Adrenal gland (tissue), 12 donors: ENCODE data around the gene ELL2. TPM values are rescaled to one million over a fixed set of nuclear protein-coding genes. Genes with fewer than 3 reads are reported as not detected.

Experiments
- DNase-seq, 7 donors: peaks; one replicate each; pipeline ENCODE4 v3.0.0-alpha.2; 2019 to 2020
- H3K27ac ChIP-seq, 5 donors: fragments of 200-600 bp; sonication (generic) in 4 of 5; 1 replicate in 3 of 5; 2 replicates in 2 of 5; pipeline versions ENCODE4 v1.5.1 to v1.8.0; 2016 to 2020; ENCODE audit warnings: mild to moderate bottlenecking in 1 of 5
- H3K27me3 ChIP-seq: fragments of 200-600 bp; 2 replicates; pipeline ENCODE4 v1.8.0; 2021
- H3K36me3 ChIP-seq, 2 donors: fragments of 200-600 bp; replicated peaks in 1 of 2; 1 replicate in 1 of 2; 2 replicates in 1 of 2; pipeline versions ENCODE4 v1.5.1 to v1.8.0; 2018 to 2022
- H3K4me1 ChIP-seq, 2 donors: fragments of 200-600 bp; replicated peaks in 1 of 2; 1 replicate in 1 of 2; 2 replicates in 1 of 2; pipeline versions ENCODE4 v1.5.1 to v1.8.0; 2018 to 2021
- H3K4me3 ChIP-seq, 4 donors: fragments of 200-600 bp; sonication (generic) in 3 of 4; one replicate each; pipeline ENCODE4 v1.5.1; 2016 to 2018
- H3K9me3 ChIP-seq, 3 donors: fragments of 200-600 bp; sonication (generic) in 1 of 3; replicated peaks in 1 of 3; 1 replicate in 2 of 3; 2 replicates in 1 of 3; pipeline versions ENCODE4 v1.5.1 to v1.8.0; 2016 to 2021
- POLR2A ChIP-seq, 2 donors: fragments of 450-650 bp; IDR thresholded peaks; one replicate each; pipeline ENCODE4 v1.6.1; 2017; ENCODE audit warnings: antibody characterized with exemption in 2 of 2, mild to moderate bottlenecking in 2 of 2, moderate library complexity in 1 of 2
- WGBS, 4 donors: extraction: QIAGEN DNeasy Blood & Tissue Kit in 2 of 4; methylation state at CpG; one replicate each; pipeline versions ENCODE4 v1.1.5 to v1.1.7; 2013 to 2017; 5-methylcytosine and 5-hydroxymethylcytosine counted together
- intact Hi-C, 2 donors: fragments of 100-400 bp; cut with DNase I; formaldehyde crosslinking; loops; one replicate each; pipeline versions ENCODE4 v1.14.1 to v1.15.0; 2022 to 2023
- polyA plus RNA-seq, 3 donors: library from polyadenylated mRNA; stranded (reverse); fragments of 200-250 nt in 2 of 3; fragments of 350-450 nt in 1 of 3; fragmentation: Illumina TruSeq in 1 of 3; extraction: RNeasy Lipid Tissue Mini Kit (QIAGEN cat#74804) in 1 of 3; gene quantifications; one replicate each; pipeline ENCODE4 v1.2.3, GENCODE V29; 2013 to 2014
- total RNA-seq, 9 donors: library from RNA; depleted of rRNA in 4 of 9; stranded (reverse); fragments of >200 nt in 4 of 9; fragments of 120-200 nt in 1 of 9; fragmentation: NEBNext Ultra II Directional in 1 of 9; extraction: Animal tissue kit (Norgen Biotek cat#: 25700) in 1 of 9; gene quantifications; one replicate each; pipeline versions ENCODE4 v1.1.0 to v1.2.4, GENCODE V29; 2013 to 2023
- TF ChIP-seq, protein P1 (sequence below), 6 experiments: fragments of 450-650 bp in 4 of 6; fragments of 200-600 bp in 2 of 6; sonication (generic) in 1 of 6; IDR thresholded peaks; 1 replicate in 5 of 6; 2 replicates in 1 of 6; pipeline versions ENCODE4 v1.5.1 to v1.8.0; 2016 to 2021; ENCODE audit warnings: antibody characterized with exemption in 6 of 6, mild to moderate bottlenecking in 2 of 6, moderate library complexity in 1 of 6
- donor health status: healthy with polysubstance abuse.
- donor health status: Bipolar disorder and iron deficiency.
- donor health status: DM: yes; HTN: yes; CAD: no.
- donor health status: DM: no; HTN: no; CAD: no.
- donor health status: DM: no; HTN: no; CAD: no.
- donor health status: DM: yes; HTN: yes; CAD: no.

The ELL2 gene
- total and polyA plus RNA-seq, 12 donors: 3.4 to 27.5 (median 14.5) TPM

DNA sequence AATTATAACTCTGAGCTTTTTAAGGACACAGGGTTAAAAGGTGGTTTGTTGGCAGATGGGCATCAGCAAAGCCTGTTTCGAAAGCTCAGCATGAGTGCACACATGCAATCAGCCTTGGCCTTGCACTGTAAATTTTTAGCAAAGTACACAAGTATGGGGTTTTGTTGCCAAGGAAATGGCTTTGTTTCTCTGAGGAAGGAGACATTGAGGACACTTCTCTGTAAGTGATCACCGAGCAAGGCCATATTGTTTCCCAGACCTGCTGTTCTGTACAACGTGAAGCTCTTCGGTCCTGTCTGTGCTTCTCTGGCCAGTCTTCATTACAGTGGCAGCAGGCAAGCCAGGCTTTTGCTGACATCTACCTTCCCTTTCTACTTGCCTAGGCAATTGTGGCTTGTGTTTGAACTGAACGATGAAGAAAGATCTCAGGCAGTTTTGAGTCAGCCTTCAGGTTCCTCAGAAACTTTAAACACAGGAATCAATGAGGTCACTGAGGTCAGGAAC lies 111.2 kb downstream of the ELL2 start:
- H3K9me3 ChIP-seq: no peaks in the 10 kb centered on the region
- no peak overlapping the region for H3K4me3 ChIP-seq
- peak in 5 of 7 donors; percentile 57 to 78 (median 63) for DNase-seq
- WGBS, 4 donors: 39 to 48% (median 41%) methylated on average over 5 of the region's 5 CpGs
- H3K27ac ChIP-seq: peak overlapping the region; percentile 5 to 79 (median 40)
- peaks cover 0 to 16% of the 10 kb centered on the region in 2 donors for H3K4me1 ChIP-seq
- TF ChIP-seq, protein P1, sequence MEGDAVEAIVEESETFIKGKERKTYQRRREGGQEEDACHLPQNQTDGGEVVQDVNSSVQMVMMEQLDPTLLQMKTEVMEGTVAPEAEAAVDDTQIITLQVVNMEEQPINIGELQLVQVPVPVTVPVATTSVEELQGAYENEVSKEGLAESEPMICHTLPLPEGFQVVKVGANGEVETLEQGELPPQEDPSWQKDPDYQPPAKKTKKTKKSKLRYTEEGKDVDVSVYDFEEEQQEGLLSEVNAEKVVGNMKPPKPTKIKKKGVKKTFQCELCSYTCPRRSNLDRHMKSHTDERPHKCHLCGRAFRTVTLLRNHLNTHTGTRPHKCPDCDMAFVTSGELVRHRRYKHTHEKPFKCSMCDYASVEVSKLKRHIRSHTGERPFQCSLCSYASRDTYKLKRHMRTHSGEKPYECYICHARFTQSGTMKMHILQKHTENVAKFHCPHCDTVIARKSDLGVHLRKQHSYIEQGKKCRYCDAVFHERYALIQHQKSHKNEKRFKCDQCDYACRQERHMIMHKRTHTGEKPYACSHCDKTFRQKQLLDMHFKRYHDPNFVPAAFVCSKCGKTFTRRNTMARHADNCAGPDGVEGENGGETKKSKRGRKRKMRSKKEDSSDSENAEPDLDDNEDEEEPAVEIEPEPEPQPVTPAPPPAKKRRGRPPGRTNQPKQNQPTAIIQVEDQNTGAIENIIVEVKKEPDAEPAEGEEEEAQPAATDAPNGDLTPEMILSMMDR (IDR thresholded peaks at IDR 0.05): no peak
- no peak for TF ChIP-seq POLR2A (IDR thresholded peaks at IDR 0.05)
- H3K36me3 ChIP-seq: no peaks in the 10 kb centered on the region
- intact Hi-C loops: loop anchor here in 1 of 2 donors (10.0 kb wide), 1 partner anchor 754 kb away; no protein-coding TSS in a partner anchor
- no peaks in the 10 kb centered on the region for H3K27me3 ChIP-seq

DNA sequence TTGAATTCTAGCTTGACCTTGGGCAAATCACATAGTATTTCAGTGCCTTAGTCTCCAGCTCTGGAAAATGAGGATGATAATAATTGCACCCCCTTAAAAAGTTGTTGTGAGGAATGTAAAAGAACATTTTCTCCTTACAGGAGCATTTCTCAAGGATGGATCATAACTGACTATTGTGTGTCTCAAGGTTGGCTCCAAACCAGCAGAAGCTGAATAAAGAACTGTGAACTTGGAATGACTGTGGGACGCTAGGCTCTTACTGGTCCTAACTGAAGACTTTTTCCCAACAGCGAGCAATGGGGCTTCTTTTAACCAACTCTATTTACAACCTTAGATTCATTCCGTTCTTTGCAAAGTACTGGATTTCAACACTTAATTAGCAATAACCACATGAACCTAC lies 113.0 kb downstream of the ELL2 start:
- intact Hi-C loops: no loop called here
- Histone ChIP-seq H3K4me3 (no peak overlapping the region), H3K27me3 (no peaks in the 10 kb centered on the region), H3K4me1 (peaks cover 0 to 19% of the 10 kb centered on the region in 2 donors), H3K36me3 (no peaks in the 10 kb centered on the region), H3K27ac (peak overlapping the region in 1 of 5 donors; percentile 7), H3K9me3 (no peaks in the 10 kb centered on the region)
- no peak for DNase-seq
- WGBS, 4 donors: 68 to 78% (median 74%) methylated on average over 3 of the region's 3 CpGs
- TF ChIP-seq POLR2A (IDR thresholded peaks at IDR 0.05): no peak
- TF ChIP-seq, protein P1 (IDR thresholded peaks at IDR 0.05): no peak

DNA sequence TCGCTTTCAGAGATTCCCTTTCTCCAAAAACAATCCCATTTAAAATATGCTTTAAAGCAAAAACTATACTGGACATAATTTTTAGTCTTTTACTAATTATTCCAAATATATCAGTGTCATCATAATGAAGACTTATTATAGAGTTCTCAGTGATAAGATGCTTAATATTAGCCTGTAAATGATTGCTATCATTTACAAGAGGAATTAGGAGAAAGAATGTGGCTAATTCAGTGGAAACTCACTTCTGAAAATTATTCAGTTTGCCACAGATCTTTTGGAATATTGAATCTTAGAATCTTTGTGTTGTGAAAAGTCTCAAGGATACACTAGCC lies 114.4 kb downstream of the ELL2 start:
- Histone ChIP-seq H3K9me3 (no peaks in the 10 kb centered on the region), H3K27me3 (no peaks in the 10 kb centered on the region), H3K4me3 (no peak overlapping the region), H3K27ac (no peak overlapping the region), H3K36me3 (no peaks in the 10 kb centered on the region), H3K4me1 (peaks cover 9 to 33% of the 10 kb centered on the region in 2 donors)
- WGBS, 4 donors: 3 to 19% (median 14%) methylated on average over 1 of the region's 1 CpG
- intact Hi-C loops: no loop called here
- DNase-seq: no peak
- no peak for TF ChIP-seq POLR2A (IDR thresholded peaks at IDR 0.05)
- TF ChIP-seq, protein P1 (IDR thresholded peaks at IDR 0.05): no peak

DNA sequence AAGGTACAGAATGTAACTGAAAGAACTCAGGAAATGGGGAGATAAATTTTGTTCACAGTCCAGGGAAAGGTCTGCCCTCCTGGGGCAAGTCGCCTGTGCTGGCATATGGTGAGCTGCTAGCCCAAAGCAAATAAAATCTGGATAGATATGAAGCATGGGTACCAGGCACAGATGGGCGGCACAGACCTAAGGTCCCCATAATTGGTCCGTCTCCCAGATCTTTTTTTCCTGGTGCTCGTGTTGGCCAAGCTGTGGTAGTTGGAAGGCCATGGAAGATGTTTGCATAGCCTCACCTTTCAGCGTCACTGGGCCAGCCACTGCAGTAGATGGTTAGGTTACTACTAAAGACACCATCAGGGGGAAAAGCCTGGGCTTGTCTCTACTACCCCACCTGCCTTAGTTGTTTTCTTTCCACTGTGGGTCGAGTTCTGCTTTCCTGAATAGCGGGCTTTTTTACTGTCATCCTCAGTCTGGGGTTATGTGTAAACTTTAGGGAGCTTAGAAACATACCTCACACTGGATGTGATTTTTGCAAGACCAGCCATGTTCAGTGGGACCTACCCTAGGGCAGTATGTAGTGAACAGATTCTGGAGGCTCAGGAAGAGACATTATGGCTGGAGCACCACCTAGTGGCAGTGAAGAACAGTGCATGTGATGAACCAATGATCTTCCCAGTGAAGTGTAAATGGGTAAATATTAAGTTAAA lies 114.9 kb downstream of the ELL2 start:
- H3K4me3 ChIP-seq: no peak overlapping the region
- H3K27ac ChIP-seq: no peak overlapping the region
- no peaks in the 10 kb centered on the region for H3K36me3 ChIP-seq
- TF ChIP-seq POLR2A (IDR thresholded peaks at IDR 0.05): no peak
- TF ChIP-seq, protein P1 (IDR thresholded peaks at IDR 0.05): peak; percentile 88 to 97 (median 96)
- H3K27me3 ChIP-seq: no peaks in the 10 kb centered on the region
- intact Hi-C loops: no loop called here
- WGBS, 4 donors: 64 to 77% (median 76%) methylated on average over 7 of the region's 7 CpGs
- DNase-seq: peak; percentile 62 to 89 (median 71)
- H3K4me1 ChIP-seq: peaks cover 9 to 36% of the 10 kb centered on the region in 2 donors
- no peaks in the 10 kb centered on the region for H3K9me3 ChIP-seq
